Activated naive CD8-positive, alpha-beta T cell treated with anti-CD3 and anti-CD28 coated beads, Interleukin-2, amount 50 U/mL, for 16 hours (primary cell): ENCODE data around the gene SCIMP.
"Not testable (repeated sequence)": the region's sequence is repeated elsewhere in the genome, so short reads cannot be mapped to it uniquely, and the experiment has no call there.

Experiments used
- DNase-seq: peaks from one replicate; pipeline ENCODE4 v3.0.0-alpha.2; 2020; ENCODE audit warnings: low read depth, low spot score

SCIMP gene

DNA sequence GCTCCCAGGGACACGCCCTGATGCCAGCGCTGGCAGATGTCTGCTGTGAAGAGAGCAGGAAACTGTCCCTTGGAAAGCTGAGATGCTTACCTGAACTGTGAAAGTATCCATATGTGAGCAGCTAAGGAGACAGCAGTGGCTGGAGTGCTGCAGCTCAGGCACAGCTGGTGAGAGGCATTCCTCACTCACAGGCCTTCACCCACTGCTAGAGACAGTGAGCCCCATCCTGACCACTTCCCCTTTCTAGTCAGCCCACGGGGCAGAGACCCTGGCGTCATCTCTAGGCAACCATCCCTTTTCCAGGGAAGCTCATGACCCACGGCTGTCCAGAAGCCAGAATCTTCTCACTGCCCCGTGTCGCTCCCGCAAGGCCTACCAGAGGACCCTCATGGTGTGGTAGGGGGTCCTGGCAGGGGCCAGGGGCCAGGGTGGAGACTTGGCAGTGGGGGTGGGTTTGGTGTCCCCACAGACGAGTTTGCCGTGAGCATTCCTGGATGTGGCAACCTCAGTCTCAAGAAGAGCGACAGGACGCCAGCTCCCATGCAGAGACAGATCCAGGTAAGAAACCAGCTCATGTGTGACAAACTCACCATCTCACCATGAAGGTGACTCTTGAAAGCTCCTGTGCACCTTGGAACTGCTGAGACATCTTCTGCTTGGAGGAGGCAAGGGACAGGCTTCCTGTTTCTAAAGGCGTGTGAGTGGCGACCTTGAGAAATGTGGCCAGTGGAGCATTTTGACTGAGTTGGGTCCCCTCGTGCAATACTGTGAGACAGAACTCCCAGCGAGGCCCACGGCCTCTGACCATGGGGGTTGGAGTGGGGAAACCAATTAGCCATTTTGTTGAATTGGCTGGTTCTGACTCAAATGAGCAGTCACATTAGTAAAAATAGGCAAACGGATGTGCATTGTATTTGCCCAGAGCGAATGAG lies at the start of gene SCIMP:
Gene SCIMP, minus strand, starts transcription at position 216 of the 932 bp plus-strand sequence. Its CDS starts 105 bp downstream, at position 111.
- no peak for DNase-seq

DNA sequence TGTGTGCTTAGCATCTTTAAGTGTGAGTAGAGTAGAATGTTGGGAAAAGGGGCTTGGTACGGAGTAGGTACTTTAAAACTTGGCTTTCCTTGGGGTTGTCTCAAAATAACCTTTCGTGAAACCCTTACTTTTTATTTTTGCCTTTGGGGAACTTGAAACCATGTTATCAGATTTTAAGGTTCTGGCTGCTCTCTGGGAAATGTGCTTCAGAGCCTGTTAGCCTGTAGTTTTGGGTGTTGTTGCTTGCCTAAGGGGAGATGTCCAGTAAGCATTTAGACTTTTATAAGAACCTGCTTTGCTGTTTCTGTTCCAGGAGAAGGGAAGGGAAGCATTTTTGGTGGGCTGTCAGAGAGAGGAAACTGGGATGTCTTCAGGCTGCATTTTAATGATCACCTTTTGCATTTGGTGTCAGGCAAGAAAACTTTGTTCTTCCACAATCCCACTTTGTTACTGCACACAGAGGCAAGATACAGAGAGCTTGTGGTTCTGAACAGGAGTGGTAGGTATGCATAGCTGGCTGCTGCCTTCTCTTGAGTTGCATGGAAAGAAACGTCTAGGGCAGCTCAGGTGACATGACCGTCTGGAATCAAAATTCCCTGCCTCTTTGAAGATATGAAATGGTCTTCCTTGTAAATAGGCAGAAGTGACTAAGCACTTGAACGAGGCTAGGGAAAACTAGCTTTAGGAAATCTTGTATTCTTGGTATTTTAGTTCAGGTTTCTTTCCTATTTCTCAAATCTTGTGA lies 49.1 kb upstream of the SCIMP start:
- DNase-seq = no peak

DNA sequence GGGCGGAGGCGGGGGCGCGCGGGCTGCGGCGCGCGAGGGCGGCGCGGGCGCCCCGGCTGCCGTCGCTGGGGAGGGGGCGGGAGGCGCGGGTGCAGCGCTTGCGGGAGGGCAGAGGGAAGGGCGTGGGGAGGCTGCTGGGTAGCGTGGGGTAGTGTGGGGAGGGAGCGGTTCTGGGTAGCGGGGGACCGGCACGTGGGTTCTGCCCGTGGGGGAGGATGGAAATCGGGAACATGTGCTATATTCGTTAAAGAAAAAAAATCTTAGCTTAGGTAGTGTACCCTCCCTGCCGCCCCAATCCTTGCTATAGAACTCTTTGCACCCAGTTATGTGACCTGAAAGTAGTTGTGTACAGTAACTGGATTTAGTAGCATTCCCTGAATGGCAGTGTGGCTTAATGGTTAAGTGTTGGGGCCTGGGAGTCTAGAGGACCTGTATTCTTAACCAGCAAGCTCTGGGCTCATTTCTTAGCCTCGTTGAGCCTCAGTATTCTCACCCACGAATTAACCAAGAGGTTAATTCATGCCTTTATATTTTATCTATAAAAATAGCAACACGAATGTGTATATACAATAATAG lies 48.1 kb upstream of the SCIMP start:
- DNase-seq = peak; percentile 1

GRCh38 chr17:5281814-5282641 lies 47.4 kb upstream of the SCIMP start, which contains the start of gene RABEP1:
Gene RABEP1, plus strand, starts transcription at chr17:5282284. Its CDS starts 203 bp downstream, at chr17:5282487.
- DNase-seq = peak; percentile 81

- DNase-seq = no peak
Measured at GRCh38 chr17:5272322-5272721, 37.7 kb upstream of the SCIMP start.

- no peak for DNase-seq
Measured at GRCh38 chr17:5269241-5269960, 34.7 kb upstream of the SCIMP start.

- DNase-seq = no peak
Measured at GRCh38 chr17:5264893-5265292, 30.2 kb upstream of the SCIMP start.

GRCh38 chr17:5263441-5263840 lies 28.8 kb upstream of the SCIMP start:
- DNase-seq = no peak

GRCh38 chr17:5262416-5262991 lies 27.8 kb upstream of the SCIMP start:
- no peak for DNase-seq

- DNase-seq = no peak
Measured at GRCh38 chr17:5260542-5260941, 25.9 kb upstream of the SCIMP start.

GRCh38 chr17:5257124-5257523 lies 22.5 kb upstream of the SCIMP start:
- DNase-seq = no peak

DNA sequence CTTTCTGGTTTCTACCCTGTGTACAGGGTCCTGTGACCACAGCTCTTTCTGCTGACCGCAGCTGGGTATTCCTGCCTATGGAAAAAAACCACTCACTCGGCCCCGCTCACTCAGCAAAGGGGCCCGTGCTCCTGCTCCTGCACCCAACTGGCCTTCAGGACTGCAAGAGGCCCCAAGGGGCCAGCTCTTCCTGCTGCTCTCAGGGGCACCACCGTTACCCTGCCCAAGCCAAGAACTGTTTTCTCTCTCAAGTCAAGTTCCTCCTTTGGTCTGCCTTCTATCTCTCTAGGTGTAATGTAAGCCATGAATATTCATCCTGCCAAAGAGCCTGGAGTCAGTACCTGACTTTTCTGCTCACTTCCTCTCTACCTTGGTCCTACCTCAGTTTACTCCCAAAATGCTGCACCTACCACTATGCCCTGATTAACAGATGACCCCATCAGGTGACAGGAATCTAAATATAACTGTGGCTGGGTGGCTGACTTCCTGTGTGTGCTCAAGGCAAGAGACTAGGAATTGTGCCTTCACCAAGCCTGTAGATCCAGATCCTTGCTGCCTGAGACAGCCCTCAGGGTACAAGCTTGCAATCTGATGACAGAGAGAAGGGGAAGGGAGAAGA lies 20.4 kb upstream of the SCIMP start:
- DNase-seq = no peak

- no peak for DNase-seq
Measured at GRCh38 chr17:5254414-5254813, 19.8 kb upstream of the SCIMP start.

DNA sequence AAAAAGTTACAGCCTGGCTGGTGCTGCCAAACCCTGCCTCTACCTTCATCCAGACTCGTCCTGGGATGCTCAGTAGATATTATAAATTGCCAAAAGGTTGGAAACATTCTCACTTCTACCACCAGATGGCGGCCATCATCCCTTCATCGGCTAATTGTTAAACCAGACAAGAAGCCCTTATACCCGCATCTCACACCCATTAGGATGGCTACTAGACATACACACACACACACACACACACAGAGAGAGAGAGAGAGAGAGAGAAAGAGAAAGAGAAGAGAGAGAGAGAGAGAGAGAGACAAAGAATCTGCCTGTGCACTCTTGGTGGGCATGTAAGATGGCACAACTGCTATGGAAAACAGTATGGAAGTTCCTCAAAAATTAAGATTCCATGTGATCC lies 15.0 kb upstream of the SCIMP start:
- DNase-seq = peak; percentile 22

DNA sequence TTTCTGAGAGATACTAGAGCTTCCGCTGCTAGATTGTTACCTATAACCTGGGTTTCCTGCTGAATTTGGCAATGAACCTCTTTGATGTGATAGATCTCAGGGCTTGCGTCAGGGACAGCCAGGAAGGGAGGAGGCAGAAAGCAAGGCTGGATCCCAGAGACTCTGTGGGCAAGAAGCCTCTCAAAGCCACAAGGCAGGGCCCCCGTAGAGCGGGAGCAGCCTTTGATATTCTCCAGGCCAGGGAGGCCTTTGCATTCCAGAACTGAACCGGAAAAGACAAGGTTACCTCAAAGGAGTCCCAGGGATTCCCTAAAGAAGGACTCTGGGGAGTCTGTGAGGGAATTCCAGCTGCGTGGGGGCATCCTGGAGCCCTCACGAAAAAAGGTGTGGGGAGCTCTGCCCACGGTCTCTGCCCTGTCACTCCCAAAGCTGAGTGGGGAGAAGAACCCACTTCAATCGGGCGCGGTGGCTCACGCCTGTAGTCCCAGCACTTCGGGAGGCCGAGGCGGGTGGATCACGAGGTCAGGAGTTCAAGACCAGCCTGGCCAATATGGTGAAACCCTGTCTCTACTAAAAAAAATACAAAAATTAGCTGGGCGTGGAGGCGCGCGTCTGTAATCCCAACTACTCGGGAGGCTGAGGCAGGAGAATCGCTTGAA lies 14.3 kb upstream of the SCIMP start:
- no peak for DNase-seq

- DNase-seq = no peak
Measured at GRCh38 chr17:5247621-5248020, 13.0 kb upstream of the SCIMP start.

DNA sequence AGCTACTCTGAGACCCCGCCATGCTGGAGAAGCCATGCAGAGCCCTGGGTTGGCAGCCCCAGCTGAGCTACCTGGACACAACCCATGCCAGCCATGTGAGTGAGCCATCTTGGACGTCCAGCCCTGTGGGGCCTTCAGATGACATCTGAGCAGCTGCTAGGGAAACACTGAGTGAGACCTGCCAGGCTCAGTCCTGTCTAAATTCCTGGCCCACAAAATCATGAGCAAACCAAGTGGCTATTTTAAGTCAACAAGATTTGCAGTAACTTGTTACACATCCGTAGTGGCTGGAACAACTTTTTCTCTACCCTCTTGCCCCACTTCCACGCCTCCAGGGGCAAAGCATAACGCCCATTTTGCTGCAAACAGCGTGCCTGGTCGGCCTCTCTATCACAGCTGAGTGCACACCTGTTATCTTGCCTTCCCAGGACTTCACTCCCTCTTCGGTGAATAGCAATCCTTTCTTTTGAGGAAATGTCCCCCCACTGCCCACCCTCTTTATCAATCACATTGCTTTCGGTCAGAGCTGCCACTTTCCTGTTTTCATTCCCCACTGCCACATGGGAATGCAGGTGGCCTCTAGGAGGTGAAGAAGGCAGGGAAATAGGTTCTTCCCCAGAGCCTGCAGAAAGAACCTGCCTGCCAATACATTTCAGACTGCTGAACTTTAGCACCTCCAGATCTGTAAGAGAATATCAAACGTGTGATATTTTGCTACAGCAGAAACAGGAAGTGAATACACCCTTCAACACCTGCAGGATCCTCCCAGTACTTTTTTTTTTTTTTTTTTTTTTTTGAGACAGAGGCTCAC lies 7.4 kb upstream of the SCIMP start:
- no peak for DNase-seq

- not testable (repeated sequence) for DNase-seq
Measured at GRCh38 chr17:5239769-5240168, 5.1 kb upstream of the SCIMP start.
